H9 (cell line): ENCODE measurements around the gene TRIO. TPM values are rescaled to one million over a fixed set of nuclear protein-coding genes. Genes with fewer than 3 reads are reported as not detected.

ENCODE experiments used
- DNase-seq: peaks from one replicate; pipeline ENCODE4 v3.0.0-alpha.2; 2017
- H2AFZ ChIP-seq: one replicate; pipeline ENCODE4 v1.6.1; 2013; ENCODE audit warnings: mild to moderate bottlenecking, low read length, control low read depth, moderate library complexity
- H2AK5ac ChIP-seq: 2 replicates; pipeline ENCODE4 v1.6.1; 2013; ENCODE audit warnings: low read length, control low read depth, mixed read lengths; ENCODE audit not compliant: insufficient read length
- H2BK120ac ChIP-seq: one replicate; pipeline ENCODE4 v1.6.1; 2013; ENCODE audit warnings: low read depth, mild to moderate bottlenecking, low read length, control low read depth, inconsistent platforms; ENCODE audit not compliant: poor library complexity, severe bottlenecking
- H2BK12ac ChIP-seq: 2 replicates; pipeline ENCODE4 v1.6.1; 2013; ENCODE audit warnings: low read length, control low read depth, mixed read lengths, low read depth; ENCODE audit not compliant: insufficient read length
- H2BK15ac ChIP-seq: 2 replicates; pipeline ENCODE4 v1.6.1; 2013; ENCODE audit warnings: low read depth, low read length, control low read depth
- H2BK20ac ChIP-seq: one replicate; pipeline ENCODE4 v1.6.1; 2013; ENCODE audit warnings: low read depth, mild to moderate bottlenecking, low read length, control low read depth, inconsistent platforms; ENCODE audit not compliant: poor library complexity, severe bottlenecking
- H2BK5ac ChIP-seq: 2 replicates; pipeline ENCODE4 v1.6.1; 2013; ENCODE audit warnings: low read length, control low read depth, mixed read lengths; ENCODE audit not compliant: insufficient read length
- H3K14ac ChIP-seq: 2 replicates; pipeline ENCODE4 v1.6.1; 2013; ENCODE audit warnings: low read length, control low read depth; ENCODE audit not compliant: insufficient read depth
- H3K18ac ChIP-seq: 2 replicates; pipeline ENCODE4 v1.6.1; 2013; ENCODE audit warnings: low read depth, mild to moderate bottlenecking, mixed read lengths, low read length, control low read depth; ENCODE audit not compliant: insufficient read length
- H3K23ac ChIP-seq: 2 replicates; pipeline ENCODE4 v1.6.1; 2013; ENCODE audit warnings: low read length, control low read depth, mixed read lengths, low read depth; ENCODE audit not compliant: insufficient read length
- H3K23me2 ChIP-seq: 2 replicates; pipeline ENCODE4 v1.6.1; 2013; ENCODE audit warnings: low read depth, mild to moderate bottlenecking, mixed read lengths, low read length, control low read depth; ENCODE audit not compliant: insufficient read length, poor library complexity, severe bottlenecking
- H3K27ac ChIP-seq: 2 replicates; pipeline ENCODE4 v1.5.1; 2013; ENCODE audit warnings: low read length, control low read depth, mixed read lengths, low read depth; ENCODE audit not compliant: insufficient read length
- H3K27me3 ChIP-seq: 2 replicates; pipeline ENCODE4 v1.6.1; 2013; ENCODE audit warnings: low read length, control low read depth, inconsistent platforms; ENCODE audit not compliant: insufficient read depth
- H3K4ac ChIP-seq: 2 replicates; pipeline ENCODE4 v1.6.1; 2013; ENCODE audit warnings: low read depth, mild to moderate bottlenecking, control low read depth, inconsistent platforms, low read length, moderate library complexity
- H3K4me1 ChIP-seq: 2 replicates; pipeline ENCODE4 v1.6.1; 2013; ENCODE audit warnings: low read length, control low read depth, inconsistent platforms; ENCODE audit not compliant: insufficient read depth
- H3K4me2 ChIP-seq: 2 replicates; pipeline ENCODE4 v1.6.1; 2013; ENCODE audit warnings: low read length, control low read depth, mixed read lengths; ENCODE audit not compliant: insufficient read length, insufficient read depth
- H3K56ac ChIP-seq: 2 replicates; pipeline ENCODE4 v1.6.1; 2013; ENCODE audit warnings: low read depth, mild to moderate bottlenecking, mixed read lengths, low read length, control low read depth; ENCODE audit not compliant: insufficient read length
- H3K79me1 ChIP-seq: 2 replicates; pipeline ENCODE4 v1.6.1; 2013; ENCODE audit warnings: low read depth, mild to moderate bottlenecking, moderate library complexity, low read length, control low read depth, inconsistent platforms; ENCODE audit not compliant: insufficient read depth, poor library complexity, severe bottlenecking
- H3K79me2 ChIP-seq: 2 replicates; pipeline ENCODE4 v1.6.1; 2013; ENCODE audit warnings: low read length, control low read depth, inconsistent platforms; ENCODE audit not compliant: insufficient read depth
- H3K9ac ChIP-seq: 2 replicates; pipeline ENCODE4 v1.6.1; 2013; ENCODE audit warnings: low read length, control low read depth, mixed read lengths; ENCODE audit not compliant: insufficient read length; ENCODE audit errors: extremely low read depth
- H3K9me3 ChIP-seq: one replicate; pipeline ENCODE4 v1.6.1; 2013; ENCODE audit warnings: low read depth, low read length, inconsistent platforms; ENCODE audit not compliant: control insufficient read depth
- H3T11ph ChIP-seq: one replicate; pipeline ENCODE4 v1.6.1; 2013; ENCODE audit warnings: mild to moderate bottlenecking, low read length, control low read depth, inconsistent platforms
- H4K20me1 ChIP-seq: one replicate; pipeline ENCODE4 v1.6.1; 2013; ENCODE audit not compliant: control insufficient read depth, insufficient read length, insufficient read depth
- H4K5ac ChIP-seq: 2 replicates; pipeline ENCODE4 v1.6.1; 2013; ENCODE audit warnings: low read depth, mild to moderate bottlenecking, mixed read lengths, low read length, control low read depth; ENCODE audit not compliant: insufficient read length
- H4K8ac ChIP-seq: replicated peaks from 2 replicates; pipeline ENCODE4 v1.6.1; 2013; ENCODE audit warnings: low read length, control low read depth, mixed read lengths, low read depth; ENCODE audit not compliant: insufficient read length
- H4K91ac ChIP-seq: 2 replicates; pipeline ENCODE4 v1.6.1; 2013; ENCODE audit warnings: low read depth, mild to moderate bottlenecking, moderate library complexity, mixed read lengths, low read length, control low read depth; ENCODE audit not compliant: insufficient read length
- H3K27ac Mint-ChIP-seq, 3 experiments: 2 replicates in 2 of 3; 3 replicates in 1 of 3; pipeline ENCODE4 v1.8.0; 2020 to 2021; ENCODE audit warnings: mixed read lengths in 3 of 3, mild to moderate bottlenecking in 1 of 3, moderate library complexity in 1 of 3
- H3K27me3 Mint-ChIP-seq: 2 replicates; pipeline ENCODE4 v1.8.0; 2021; ENCODE audit warnings: low read depth, mild to moderate bottlenecking, moderate library complexity, mixed read lengths
- H3K36me3 Mint-ChIP-seq, 3 experiments: 2 replicates in 2 of 3; 3 replicates in 1 of 3; pipeline ENCODE4 v1.8.0; 2020 to 2021; ENCODE audit warnings: low read depth in 3 of 3, mixed read lengths in 3 of 3; ENCODE audit not compliant: insufficient read depth in 1 of 3
- H3K4me1 Mint-ChIP-seq, 2 experiments: 2 replicates each; pipeline ENCODE4 v1.8.0; 2020; ENCODE audit warnings: mixed read lengths in 2 of 2
- H3K4me3 Mint-ChIP-seq, 2 experiments: 2 replicates in 1 of 2; 3 replicates in 1 of 2; pipeline ENCODE4 v1.8.0; 2020 to 2021; ENCODE audit warnings: mild to moderate bottlenecking in 2 of 2, mixed read lengths in 2 of 2, moderate library complexity in 1 of 2
- H3K9me3 Mint-ChIP-seq, 2 experiments: 2 replicates in 1 of 2; 3 replicates in 1 of 2; pipeline ENCODE4 v1.8.0; 2020; ENCODE audit warnings: mild to moderate bottlenecking in 2 of 2, mixed read lengths in 2 of 2, moderate library complexity in 1 of 2
- WGBS: extraction: QIAGEN DNeasy Blood & Tissue Kit; methylation state at CpG from one replicate; pipeline ENCODE4 v1.1.7; 2013; ENCODE audit warnings: missing lambda C conversion rate, low lambda C conversion rate, mixed read lengths; ENCODE audit not compliant: insufficient read length; ENCODE audit errors: extremely low coverage; 5-methylcytosine and 5-hydroxymethylcytosine counted together
- total RNA-seq: library from RNA; stranded (reverse); gene quantifications from 2 replicates; pipeline ENCODE4 v1.2.1, GENCODE V29; 2021
- TF ChIP-seq, protein P1 (sequence below): fragments of 200-600 bp; sonication (generic); conservative IDR thresholded peaks from 3 replicates; pipeline ENCODE4 v1.8.0; 2021; ENCODE audit warnings: antibody characterized with exemption, mild to moderate bottlenecking

TRIO gene
- total RNA-seq, 1 experiment from 2014 or later = 87.8 TPM

- H3K27ac Mint-ChIP-seq = no peak overlapping the region; a peak in 1 of 7 replicates
- no CpG with 5 or more reads among the region's 6 CpGs for WGBS
- H4K20me1 ChIP-seq = no peaks in the 10 kb centered on the region
Observed at GRCh38 chr5:14219800-14220512, 76.8 kb downstream of the TRIO start.

More at GRCh38 chr5:14219800-14220512, 76.8 kb downstream of the TRIO start:
- no peak overlapping the region for H4K91ac ChIP-seq
- H3K18ac ChIP-seq = no peak overlapping the region
- no peak for DNase-seq
- H4K5ac ChIP-seq = no peak overlapping the region
- H2BK5ac ChIP-seq = no peak overlapping the region
- no peak overlapping the region for H3K27ac ChIP-seq
- H3K23me2 ChIP-seq = no peaks in the 10 kb centered on the region
- H3K27me3 ChIP-seq = no peaks in the 10 kb centered on the region
- H3K9ac ChIP-seq = no peak overlapping the region
- H3K23ac ChIP-seq = no peak overlapping the region
- no peak overlapping the region for H2AFZ ChIP-seq
- H2BK15ac ChIP-seq = no peak overlapping the region
- no peak overlapping the region for H3K4ac ChIP-seq
- H2BK20ac ChIP-seq = no peak overlapping the region
- Mint-ChIP-seq H3K36me3 (peaks cover 0 to 4% (median 0%) of the 10 kb centered on the region in 3 experiments; a peak in 2 of 7 replicates), H3K9me3 (no peaks in the 10 kb centered on the region), H3K27me3 (no peaks in the 10 kb centered on the region), H3K4me1 (peaks cover 84% of the 10 kb centered on the region in 2 experiments), H3K4me3 (no peak overlapping the region)
- no peak overlapping the region for H3K14ac ChIP-seq
- no peak overlapping the region for H2BK120ac ChIP-seq
- no peak overlapping the region for H2AK5ac ChIP-seq
- TF ChIP-seq, protein P1, sequence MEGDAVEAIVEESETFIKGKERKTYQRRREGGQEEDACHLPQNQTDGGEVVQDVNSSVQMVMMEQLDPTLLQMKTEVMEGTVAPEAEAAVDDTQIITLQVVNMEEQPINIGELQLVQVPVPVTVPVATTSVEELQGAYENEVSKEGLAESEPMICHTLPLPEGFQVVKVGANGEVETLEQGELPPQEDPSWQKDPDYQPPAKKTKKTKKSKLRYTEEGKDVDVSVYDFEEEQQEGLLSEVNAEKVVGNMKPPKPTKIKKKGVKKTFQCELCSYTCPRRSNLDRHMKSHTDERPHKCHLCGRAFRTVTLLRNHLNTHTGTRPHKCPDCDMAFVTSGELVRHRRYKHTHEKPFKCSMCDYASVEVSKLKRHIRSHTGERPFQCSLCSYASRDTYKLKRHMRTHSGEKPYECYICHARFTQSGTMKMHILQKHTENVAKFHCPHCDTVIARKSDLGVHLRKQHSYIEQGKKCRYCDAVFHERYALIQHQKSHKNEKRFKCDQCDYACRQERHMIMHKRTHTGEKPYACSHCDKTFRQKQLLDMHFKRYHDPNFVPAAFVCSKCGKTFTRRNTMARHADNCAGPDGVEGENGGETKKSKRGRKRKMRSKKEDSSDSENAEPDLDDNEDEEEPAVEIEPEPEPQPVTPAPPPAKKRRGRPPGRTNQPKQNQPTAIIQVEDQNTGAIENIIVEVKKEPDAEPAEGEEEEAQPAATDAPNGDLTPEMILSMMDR = no peak
- H3K56ac ChIP-seq = no peak overlapping the region
- H3K9me3 ChIP-seq = no peaks in the 10 kb centered on the region
- no peak overlapping the region for H2BK12ac ChIP-seq
- H3K4me2 ChIP-seq = no peak overlapping the region
- H3K4me1 ChIP-seq = peaks cover 27% of the 10 kb centered on the region
- H4K8ac ChIP-seq = no peak overlapping the region
- H3K79me1 ChIP-seq = peaks cover 8% of the 10 kb centered on the region
- H3K79me2 ChIP-seq = peaks cover 34% of the 10 kb centered on the region; the same call in 1 of the 2 replicates
- H3T11ph ChIP-seq = no peak overlapping the region
